ENCODE data around the gene OPN1LW.

The OPN1LW gene

GRCh38 chrX:154117566-154117965, 26.5 kb upstream of the OPN1LW start:
- Histone ChIP-seq H3K27me3 (ENCODE audit: control insufficient read depth, insufficient read depth, low read length) (no peaks in the 10 kb centered on the region), H3K9me3 (ENCODE audit: control insufficient read depth, low read length) (no peaks in the 10 kb centered on the region), H3K9ac (ENCODE audit: low read length) (no peak overlapping the region), H3K4me1 (ENCODE audit: control insufficient read depth, insufficient read depth, low read length) (no peaks in the 10 kb centered on the region), H3K4me3 (ENCODE audit: low read length) (no peak overlapping the region), H3K36me3 (ENCODE audit: control insufficient read depth, insufficient read depth, low read length) (no peaks in the 10 kb centered on the region)

- Histone ChIP-seq H3K9ac (ENCODE audit: low read length) (no peak overlapping the region), H3K9me3 (ENCODE audit: control insufficient read depth, low read length) (no peaks in the 10 kb centered on the region), H3K27me3 (ENCODE audit: control insufficient read depth, insufficient read depth, low read length) (no peaks in the 10 kb centered on the region), H3K4me3 (ENCODE audit: low read length) (no peak overlapping the region), H3K36me3 (ENCODE audit: control insufficient read depth, insufficient read depth, low read length) (no peaks in the 10 kb centered on the region), H3K4me1 (ENCODE audit: control insufficient read depth, insufficient read depth, low read length) (no peaks in the 10 kb centered on the region)
Observed at GRCh38 chrX:154120567-154120966, 23.5 kb upstream of the OPN1LW start.

- Histone ChIP-seq H3K9ac (ENCODE audit: low read length) (no peak overlapping the region), H3K4me1 (ENCODE audit: control insufficient read depth, insufficient read depth, low read length) (no peaks in the 10 kb centered on the region), H3K4me3 (ENCODE audit: low read length) (no peak overlapping the region), H3K36me3 (ENCODE audit: control insufficient read depth, insufficient read depth, low read length) (no peaks in the 10 kb centered on the region), H3K27me3 (ENCODE audit: control insufficient read depth, insufficient read depth, low read length) (no peaks in the 10 kb centered on the region), H3K9me3 (ENCODE audit: control insufficient read depth, low read length) (no peaks in the 10 kb centered on the region)
Observed at GRCh38 chrX:154121207-154121606, 22.8 kb upstream of the OPN1LW start.

GRCh38 chrX:154121961-154122360, 22.1 kb upstream of the OPN1LW start:
- Histone ChIP-seq H3K4me1 (ENCODE audit: control insufficient read depth, insufficient read depth, low read length) (no peaks in the 10 kb centered on the region), H3K4me3 (ENCODE audit: low read length) (no peak overlapping the region), H3K9me3 (ENCODE audit: control insufficient read depth, low read length) (no peaks in the 10 kb centered on the region), H3K36me3 (ENCODE audit: control insufficient read depth, insufficient read depth, low read length) (no peaks in the 10 kb centered on the region), H3K27me3 (ENCODE audit: control insufficient read depth, insufficient read depth, low read length) (no peaks in the 10 kb centered on the region), H3K9ac (ENCODE audit: low read length) (no peak overlapping the region)

- no peaks in the 10 kb centered on the region for H3K4me1 ChIP-seq (ENCODE audit: control insufficient read depth, insufficient read depth, low read length)
- no peaks in the 10 kb centered on the region for H3K27me3 ChIP-seq (ENCODE audit: control insufficient read depth, insufficient read depth, low read length)
- no peak overlapping the region for H3K4me3 ChIP-seq (ENCODE audit: low read length)
- no peak overlapping the region for H3K9ac ChIP-seq (ENCODE audit: low read length)
- no peaks in the 10 kb centered on the region for H3K9me3 ChIP-seq (ENCODE audit: control insufficient read depth, low read length)
- H3K36me3 ChIP-seq (ENCODE audit: control insufficient read depth, insufficient read depth, low read length) = no peaks in the 10 kb centered on the region
Observed at GRCh38 chrX:154123241-154124219, 20.5 kb upstream of the OPN1LW start.

- no peaks in the 10 kb centered on the region for H3K4me1 ChIP-seq (ENCODE audit: control insufficient read depth, insufficient read depth, low read length)
- no peaks in the 10 kb centered on the region for H3K27me3 ChIP-seq (ENCODE audit: control insufficient read depth, insufficient read depth, low read length)
- H3K36me3 ChIP-seq (ENCODE audit: control insufficient read depth, insufficient read depth, low read length) = no peaks in the 10 kb centered on the region
- no peak overlapping the region for H3K9ac ChIP-seq (ENCODE audit: low read length)
- no peaks in the 10 kb centered on the region for H3K9me3 ChIP-seq (ENCODE audit: control insufficient read depth, low read length)
- no peak overlapping the region for H3K4me3 ChIP-seq (ENCODE audit: low read length)
Observed at GRCh38 chrX:154125391-154126040, 18.5 kb upstream of the OPN1LW start.

GRCh38 chrX:154126101-154126500, 17.9 kb upstream of the OPN1LW start:
- Histone ChIP-seq H3K27me3 (ENCODE audit: control insufficient read depth, insufficient read depth, low read length) (no peaks in the 10 kb centered on the region), H3K9me3 (ENCODE audit: control insufficient read depth, low read length) (no peaks in the 10 kb centered on the region), H3K4me1 (ENCODE audit: control insufficient read depth, insufficient read depth, low read length) (no peaks in the 10 kb centered on the region), H3K4me3 (ENCODE audit: low read length) (no peak overlapping the region), H3K36me3 (ENCODE audit: control insufficient read depth, insufficient read depth, low read length) (no peaks in the 10 kb centered on the region), H3K9ac (ENCODE audit: low read length) (no peak overlapping the region)

GRCh38 chrX:154131955-154132354, 12.1 kb upstream of the OPN1LW start:
- Histone ChIP-seq H3K4me3 (ENCODE audit: low read length) (no peak overlapping the region), H3K4me1 (ENCODE audit: control insufficient read depth, insufficient read depth, low read length) (no peaks in the 10 kb centered on the region), H3K9me3 (ENCODE audit: control insufficient read depth, low read length) (no peaks in the 10 kb centered on the region), H3K9ac (ENCODE audit: low read length) (no peak overlapping the region), H3K27me3 (ENCODE audit: control insufficient read depth, insufficient read depth, low read length) (no peaks in the 10 kb centered on the region), H3K36me3 (ENCODE audit: control insufficient read depth, insufficient read depth, low read length) (no peaks in the 10 kb centered on the region)

- Histone ChIP-seq H3K27me3 (ENCODE audit: control insufficient read depth, insufficient read depth, low read length) (no peaks in the 10 kb centered on the region), H3K9ac (ENCODE audit: low read length) (no peak overlapping the region), H3K9me3 (ENCODE audit: control insufficient read depth, low read length) (no peaks in the 10 kb centered on the region), H3K36me3 (ENCODE audit: control insufficient read depth, insufficient read depth, low read length) (no peaks in the 10 kb centered on the region), H3K4me1 (ENCODE audit: control insufficient read depth, insufficient read depth, low read length) (no peaks in the 10 kb centered on the region), H3K4me3 (ENCODE audit: low read length) (no peak overlapping the region)
Observed at GRCh38 chrX:154132366-154132765, 11.7 kb upstream of the OPN1LW start.

GRCh38 chrX:154135458-154136229, 8.4 kb upstream of the OPN1LW start:
- no peak overlapping the region for H3K9ac ChIP-seq (ENCODE audit: low read length)

GRCh38 chrX:154136627-154137161, 7.3 kb upstream of the OPN1LW start:
- Histone ChIP-seq H3K27me3 (ENCODE audit: control insufficient read depth, insufficient read depth, low read length) (no peaks in the 10 kb centered on the region), H3K9ac (ENCODE audit: low read length) (peak overlapping the region; percentile 47), H3K36me3 (ENCODE audit: control insufficient read depth, insufficient read depth, low read length) (no peaks in the 10 kb centered on the region), H3K4me3 (ENCODE audit: low read length) (no peak overlapping the region), H3K9me3 (ENCODE audit: control insufficient read depth, low read length) (no peaks in the 10 kb centered on the region), H3K4me1 (ENCODE audit: control insufficient read depth, insufficient read depth, low read length) (no peaks in the 10 kb centered on the region)

More at GRCh38 chrX:154135458-154136229, 8.4 kb upstream of the OPN1LW start:
- Histone ChIP-seq H3K9me3 (ENCODE audit: control insufficient read depth, low read length) (no peaks in the 10 kb centered on the region), H3K4me1 (ENCODE audit: control insufficient read depth, insufficient read depth, low read length) (no peaks in the 10 kb centered on the region), H3K27me3 (ENCODE audit: control insufficient read depth, insufficient read depth, low read length) (no peaks in the 10 kb centered on the region), H3K36me3 (ENCODE audit: control insufficient read depth, insufficient read depth, low read length) (no peaks in the 10 kb centered on the region), H3K4me3 (ENCODE audit: low read length) (no peak overlapping the region)

All from mucosa of stomach (tissue), 1 donor.